ENCODE measurements around the gene DNAJC8. TPM values are rescaled to one million over a fixed set of nuclear protein-coding genes. Genes with fewer than 3 reads are reported as not detected.

DNAJC8 gene
- total and polyA plus RNA-seq, 2 donors from 2014 or later: 71.7 to 110 TPM

DNA sequence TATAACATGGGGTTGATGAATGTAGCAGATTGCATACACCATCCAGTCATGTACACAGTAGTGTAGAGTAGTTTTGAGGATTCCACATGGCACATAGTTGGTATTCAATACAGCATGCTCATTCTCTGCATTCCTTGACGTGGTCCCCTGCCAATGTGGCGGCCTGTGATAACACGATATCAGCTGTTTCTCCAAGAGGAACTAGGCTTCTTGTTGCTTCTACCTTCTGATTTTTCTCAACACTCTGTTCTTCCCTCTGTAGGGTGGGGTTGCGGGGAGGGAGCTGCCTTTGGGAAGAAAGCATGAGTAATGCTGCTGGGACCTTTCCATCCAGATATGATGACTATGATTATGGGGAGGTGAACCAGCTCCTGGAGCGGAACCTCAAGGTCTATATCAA lies 45.9 kb upstream of the DNAJC8 start:
- no peaks in the 10 kb centered on the region for H3K9me3 ChIP-seq (ENCODE audit: control insufficient read depth in 2 of 3, insufficient read depth in 1 of 3, low read length in 3 of 3)
- H3K36me3 ChIP-seq (ENCODE audit: control insufficient read depth in 2 of 3, insufficient read depth in 3 of 3, low read length in 3 of 3): peaks cover 3 to 56% (median 23%) of the 10 kb centered on the region in 3 donors
- no peak overlapping the region for H3K4me3 ChIP-seq (ENCODE audit: low read length in 3 of 3)
- no peaks in the 10 kb centered on the region for H3K27me3 ChIP-seq (ENCODE audit: control insufficient read depth, insufficient read depth, low read length)
- H3K9ac ChIP-seq (ENCODE audit: low read length in 3 of 3): no peak overlapping the region
- H3K4me1 ChIP-seq (ENCODE audit: control insufficient read depth in 2 of 3, insufficient read depth in 2 of 3, low read depth in 1 of 3, low read length in 3 of 3): peaks cover 0 to 5% (median 3%) of the 10 kb centered on the region in 3 donors
- intact Hi-C loops (cut with DNase I): no loop called here
- DNase-seq: no peak
- no peak overlapping the region for H3K27ac ChIP-seq (ENCODE audit: low read depth in 2 of 2, low read length in 2 of 2)
- FAIRE-seq: no peak
- TF ChIP-seq, protein P1, sequence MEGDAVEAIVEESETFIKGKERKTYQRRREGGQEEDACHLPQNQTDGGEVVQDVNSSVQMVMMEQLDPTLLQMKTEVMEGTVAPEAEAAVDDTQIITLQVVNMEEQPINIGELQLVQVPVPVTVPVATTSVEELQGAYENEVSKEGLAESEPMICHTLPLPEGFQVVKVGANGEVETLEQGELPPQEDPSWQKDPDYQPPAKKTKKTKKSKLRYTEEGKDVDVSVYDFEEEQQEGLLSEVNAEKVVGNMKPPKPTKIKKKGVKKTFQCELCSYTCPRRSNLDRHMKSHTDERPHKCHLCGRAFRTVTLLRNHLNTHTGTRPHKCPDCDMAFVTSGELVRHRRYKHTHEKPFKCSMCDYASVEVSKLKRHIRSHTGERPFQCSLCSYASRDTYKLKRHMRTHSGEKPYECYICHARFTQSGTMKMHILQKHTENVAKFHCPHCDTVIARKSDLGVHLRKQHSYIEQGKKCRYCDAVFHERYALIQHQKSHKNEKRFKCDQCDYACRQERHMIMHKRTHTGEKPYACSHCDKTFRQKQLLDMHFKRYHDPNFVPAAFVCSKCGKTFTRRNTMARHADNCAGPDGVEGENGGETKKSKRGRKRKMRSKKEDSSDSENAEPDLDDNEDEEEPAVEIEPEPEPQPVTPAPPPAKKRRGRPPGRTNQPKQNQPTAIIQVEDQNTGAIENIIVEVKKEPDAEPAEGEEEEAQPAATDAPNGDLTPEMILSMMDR (IDR thresholded peaks at IDR 0.05; ENCODE audit: borderline replicate concordance, extremely low read depth, insufficient read depth): no peak

DNA sequence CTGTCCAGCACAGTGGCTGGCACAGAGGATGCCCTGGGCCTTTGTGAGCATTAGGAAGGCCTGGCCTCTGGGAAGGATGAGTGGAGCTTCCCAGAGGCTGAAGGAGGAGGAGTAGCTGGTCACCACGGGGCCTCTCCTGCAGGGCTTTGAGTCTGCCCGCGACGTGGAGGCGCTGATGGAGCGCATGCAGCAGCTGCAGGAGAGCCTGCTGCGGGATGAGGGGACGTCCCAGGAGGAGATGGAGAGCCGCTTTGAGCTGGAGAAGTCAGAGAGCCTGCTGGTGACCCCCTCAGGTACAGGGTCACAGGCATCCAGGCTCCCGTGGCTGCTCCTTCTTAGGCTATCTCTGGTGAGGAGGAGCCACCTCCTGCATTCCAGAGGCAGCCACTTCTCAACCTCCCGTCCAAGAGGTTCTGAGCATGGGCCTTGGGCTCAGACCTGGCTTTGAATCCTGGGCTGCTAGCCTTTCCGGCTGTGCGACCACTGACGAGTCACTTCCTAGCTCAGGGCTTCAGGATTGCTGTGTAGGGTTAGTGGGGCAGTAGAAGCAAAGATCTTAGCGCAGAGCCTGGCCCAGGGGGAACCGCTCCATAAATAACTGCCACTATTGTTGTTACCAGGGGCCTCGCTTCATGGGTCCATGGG lies 40.5 kb upstream of the DNAJC8 start:
- Histone ChIP-seq H3K27ac (ENCODE audit: low read depth in 2 of 2, low read length in 2 of 2) (no peak overlapping the region), H3K4me3 (ENCODE audit: low read length in 3 of 3) (no peak overlapping the region), H3K27me3 (ENCODE audit: control insufficient read depth, insufficient read depth, low read length) (no peaks in the 10 kb centered on the region), H3K36me3 (ENCODE audit: control insufficient read depth in 2 of 3, insufficient read depth in 3 of 3, low read length in 3 of 3) (peaks cover 5 to 38% (median 24%) of the 10 kb centered on the region in 3 donors), H3K9ac (ENCODE audit: low read length in 3 of 3) (no peak overlapping the region), H3K9me3 (ENCODE audit: control insufficient read depth in 2 of 3, insufficient read depth in 1 of 3, low read length in 3 of 3) (no peaks in the 10 kb centered on the region), H3K4me1 (ENCODE audit: control insufficient read depth in 2 of 3, insufficient read depth in 2 of 3, low read depth in 1 of 3, low read length in 3 of 3) (no peaks in the 10 kb centered on the region)
- no peak for DNase-seq
- TF ChIP-seq, protein P1 (IDR thresholded peaks at IDR 0.05; ENCODE audit: borderline replicate concordance, extremely low read depth, insufficient read depth): no peak
- FAIRE-seq: no peak
- intact Hi-C loops (cut with DNase I): no loop called here

- Histone ChIP-seq H3K27ac (ENCODE audit: low read depth in 2 of 2, low read length in 2 of 2) (no peak overlapping the region), H3K27me3 (ENCODE audit: control insufficient read depth, insufficient read depth, low read length) (no peaks in the 10 kb centered on the region), H3K9me3 (ENCODE audit: control insufficient read depth in 2 of 3, insufficient read depth in 1 of 3, low read length in 3 of 3) (no peaks in the 10 kb centered on the region), H3K4me3 (ENCODE audit: low read length in 3 of 3) (no peak overlapping the region), H3K9ac (ENCODE audit: low read length in 3 of 3) (no peak overlapping the region), H3K36me3 (ENCODE audit: control insufficient read depth in 2 of 3, insufficient read depth in 3 of 3, low read length in 3 of 3) (peaks cover 5 to 31% (median 20%) of the 10 kb centered on the region in 3 donors), H3K4me1 (ENCODE audit: control insufficient read depth in 2 of 3, insufficient read depth in 2 of 3, low read depth in 1 of 3, low read length in 3 of 3) (peaks cover 0 to 5% (median 2%) of the 10 kb centered on the region in 3 donors)
- TF ChIP-seq, protein P1 (IDR thresholded peaks at IDR 0.05; ENCODE audit: borderline replicate concordance, extremely low read depth, insufficient read depth): no peak
- no peak for DNase-seq
- no peak for FAIRE-seq
- intact Hi-C loops (cut with DNase I): no loop called here
These were observed 39.5 kb upstream of the DNAJC8 start for GRCh38 chr1:28272215-28272852.

Data from kidney (tissue), 14 donors.